DMS53 (cell line): Measurements from ENCODE around the gene MAPKAP1.

Source experiments
- DNase-seq: peaks from one replicate; lab custom pipeline; 2025; lab: John Stamatoyannopoulos, UW

Gene MAPKAP1

DNA sequence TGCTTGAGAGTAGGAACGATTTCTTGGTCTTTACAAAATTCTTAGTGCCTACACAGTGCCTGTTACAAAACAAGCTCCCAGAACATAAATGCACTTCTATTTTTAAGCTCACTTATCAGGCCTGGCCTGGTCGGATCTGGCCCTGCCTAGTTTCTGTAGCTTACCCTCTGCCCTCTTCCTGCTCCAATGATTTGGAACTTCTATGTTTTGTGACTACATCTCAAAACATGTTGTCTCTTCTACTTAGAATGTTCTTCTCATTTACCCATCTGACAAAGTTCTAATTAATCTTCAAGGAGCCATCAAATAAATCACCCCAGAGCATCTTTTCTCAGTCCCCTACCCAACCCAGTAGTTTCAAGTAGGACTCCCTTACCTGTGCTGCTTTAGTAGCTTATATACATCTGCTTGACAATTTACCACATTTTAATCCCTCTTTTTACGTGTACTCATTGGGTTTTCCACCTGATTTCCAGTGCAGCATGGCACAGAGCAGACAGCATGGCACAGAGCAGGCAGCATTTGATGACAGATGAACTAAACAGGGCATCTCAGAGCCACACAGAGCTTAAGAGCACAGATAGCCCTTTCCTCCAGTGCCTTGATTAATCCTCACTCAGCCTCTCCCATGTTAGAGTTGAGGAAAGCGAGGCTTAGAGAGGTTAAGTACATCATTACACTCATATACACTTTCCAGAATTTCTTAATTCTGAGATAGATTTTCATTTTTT is 171.9 kb downstream of the MAPKAP1 start:
- DNase-seq: no peak

GRCh38 chr9:125532812-125533594 is 174.0 kb downstream of the MAPKAP1 start:
- peak; percentile 80 for DNase-seq

GRCh38 chr9:125532412-125532811 is 174.6 kb downstream of the MAPKAP1 start:
- DNase-seq: peak; percentile 32

- no peak for DNase-seq
Observed at GRCh38 chr9:125529589-125530515, 177.2 kb downstream of the MAPKAP1 start.

- no peak for DNase-seq
Observed at GRCh38 chr9:125529107-125529506, 177.9 kb downstream of the MAPKAP1 start.

GRCh38 chr9:125527471-125528002 is 179.5 kb downstream of the MAPKAP1 start:
- no peak for DNase-seq

DNA sequence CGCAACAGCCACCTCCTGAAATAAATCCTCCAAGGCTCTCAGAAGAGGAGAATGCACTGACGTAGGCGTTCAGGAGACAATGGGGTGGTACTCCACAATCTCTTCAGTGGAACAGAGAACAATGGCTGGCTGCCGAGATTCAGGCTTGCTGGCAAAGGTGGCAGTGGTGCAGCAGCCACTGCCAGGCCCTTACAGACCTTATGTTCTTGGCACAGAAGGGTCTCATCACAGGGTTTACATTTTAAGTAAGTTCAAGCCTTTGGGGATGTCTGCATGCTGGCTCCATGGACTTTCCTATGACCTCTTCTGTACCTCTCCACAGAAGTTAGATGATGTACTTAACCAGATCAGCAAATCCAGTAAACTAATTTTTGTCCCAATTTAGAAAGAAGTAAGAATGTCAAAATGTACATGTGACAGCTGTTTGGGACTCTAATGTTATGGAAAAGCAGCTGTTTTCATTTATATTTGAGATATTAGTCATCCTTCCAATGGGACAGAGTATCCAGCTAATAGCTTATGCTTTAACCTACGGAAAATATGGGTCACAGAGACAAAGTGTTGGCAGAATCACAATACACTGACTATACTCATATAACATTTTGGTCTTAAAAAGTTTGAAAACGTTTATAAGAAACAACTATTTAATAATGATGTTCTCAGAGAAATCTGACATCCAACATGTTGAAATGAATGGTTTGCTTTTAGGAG is 180.9 kb downstream of the MAPKAP1 start:
- DNase-seq: no peak

DNA sequence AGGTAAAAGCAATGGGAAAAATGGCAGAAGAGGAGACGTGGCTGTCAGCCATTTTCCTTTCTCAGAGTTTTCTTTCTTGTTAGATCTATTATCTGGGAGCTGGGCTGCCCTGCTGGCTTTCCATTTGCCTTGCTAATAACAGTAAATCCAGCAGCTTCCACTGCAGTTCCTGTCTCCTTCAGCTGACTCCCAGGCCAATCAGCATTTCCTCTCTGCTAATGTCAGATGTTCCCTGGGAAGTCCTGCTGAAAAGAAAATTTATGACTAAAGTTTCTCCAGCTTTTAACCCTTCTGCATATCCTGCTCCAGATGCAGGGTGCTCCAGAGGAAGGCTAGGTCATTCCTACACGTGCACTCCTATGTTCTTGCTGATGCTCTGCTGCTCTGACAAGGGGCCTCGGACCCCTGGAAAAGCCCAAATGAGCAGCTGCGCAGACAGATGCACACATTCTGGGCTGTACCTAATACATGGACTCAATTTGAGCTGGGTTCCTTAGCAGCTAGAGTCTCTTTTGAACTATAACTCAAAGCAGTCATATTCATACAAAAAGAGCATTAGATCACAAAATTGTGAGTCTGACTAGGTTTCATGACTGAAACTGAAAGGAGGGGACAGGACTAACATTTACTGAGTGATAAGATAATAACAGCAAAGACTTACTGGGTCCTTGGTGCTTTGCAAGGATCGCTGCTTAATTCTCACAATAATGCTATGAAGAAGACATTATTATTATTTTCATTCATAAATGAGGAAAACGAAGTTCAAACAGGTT is 182.2 kb downstream of the MAPKAP1 start:
- DNase-seq: no peak

DNA sequence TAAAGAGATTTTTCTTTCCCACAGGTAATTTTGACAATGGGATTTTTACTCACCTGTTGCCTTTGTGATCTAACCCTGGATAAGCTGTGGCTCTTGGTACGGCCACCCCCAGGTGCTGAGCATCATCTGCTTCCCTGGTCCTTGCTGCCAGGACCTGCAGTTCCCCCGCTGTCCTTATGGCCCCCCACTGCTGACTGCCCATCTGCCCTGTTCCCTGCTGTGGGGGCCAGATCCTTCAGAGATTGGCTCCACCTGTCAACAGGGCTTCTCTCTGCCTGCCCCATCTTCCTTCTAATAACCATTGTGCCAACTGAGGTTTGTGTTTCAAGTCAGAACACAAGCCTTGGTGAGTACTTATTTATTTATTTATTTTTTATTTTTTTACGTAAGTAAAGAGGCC is 183.3 kb downstream of the MAPKAP1 start:
- no peak for DNase-seq

DNA sequence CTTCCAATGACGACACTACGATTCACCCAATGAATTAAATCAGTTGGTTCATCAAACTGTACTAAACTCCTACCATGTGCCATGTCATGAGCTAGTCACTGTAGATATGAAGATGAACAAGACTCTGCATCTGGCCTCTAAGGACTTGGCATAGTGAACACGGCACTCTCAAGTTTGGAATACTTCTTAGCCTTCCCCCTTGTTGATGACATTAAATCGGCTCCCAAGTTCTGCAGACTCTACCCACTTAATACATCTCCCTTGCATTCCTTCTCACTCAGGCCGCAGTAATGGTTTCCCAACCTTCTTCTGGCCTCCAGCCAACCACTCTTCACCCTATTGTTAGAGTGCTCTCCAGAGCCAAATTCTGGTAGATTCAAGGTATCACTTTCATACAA is 184.7 kb downstream of the MAPKAP1 start:
- DNase-seq: no peak

- no peak for DNase-seq
Observed at GRCh38 chr9:125521462-125522327, 185.3 kb downstream of the MAPKAP1 start.

DNA sequence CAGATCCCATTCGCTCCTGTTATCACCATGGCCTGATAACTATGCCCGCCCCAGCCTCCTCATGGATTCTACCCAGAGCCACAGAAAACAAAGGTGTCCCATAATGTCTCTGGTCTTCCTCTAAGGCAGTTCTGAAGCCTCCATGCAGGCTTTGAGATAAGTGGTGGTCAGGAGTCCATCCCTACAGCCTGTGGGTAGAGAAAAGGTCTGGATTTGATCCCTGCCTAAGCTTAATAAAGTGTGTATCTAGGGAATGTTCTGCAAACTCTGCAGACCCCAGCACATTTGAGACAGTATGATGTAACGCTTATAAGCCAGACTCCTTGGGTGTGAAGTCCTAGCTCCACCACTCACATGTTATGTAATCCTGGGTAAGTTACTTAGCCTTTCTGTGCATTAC is 187.3 kb downstream of the MAPKAP1 start:
- DNase-seq: no peak

GRCh38 chr9:125517577-125517976 is 189.4 kb downstream of the MAPKAP1 start:
- no peak for DNase-seq

DNA sequence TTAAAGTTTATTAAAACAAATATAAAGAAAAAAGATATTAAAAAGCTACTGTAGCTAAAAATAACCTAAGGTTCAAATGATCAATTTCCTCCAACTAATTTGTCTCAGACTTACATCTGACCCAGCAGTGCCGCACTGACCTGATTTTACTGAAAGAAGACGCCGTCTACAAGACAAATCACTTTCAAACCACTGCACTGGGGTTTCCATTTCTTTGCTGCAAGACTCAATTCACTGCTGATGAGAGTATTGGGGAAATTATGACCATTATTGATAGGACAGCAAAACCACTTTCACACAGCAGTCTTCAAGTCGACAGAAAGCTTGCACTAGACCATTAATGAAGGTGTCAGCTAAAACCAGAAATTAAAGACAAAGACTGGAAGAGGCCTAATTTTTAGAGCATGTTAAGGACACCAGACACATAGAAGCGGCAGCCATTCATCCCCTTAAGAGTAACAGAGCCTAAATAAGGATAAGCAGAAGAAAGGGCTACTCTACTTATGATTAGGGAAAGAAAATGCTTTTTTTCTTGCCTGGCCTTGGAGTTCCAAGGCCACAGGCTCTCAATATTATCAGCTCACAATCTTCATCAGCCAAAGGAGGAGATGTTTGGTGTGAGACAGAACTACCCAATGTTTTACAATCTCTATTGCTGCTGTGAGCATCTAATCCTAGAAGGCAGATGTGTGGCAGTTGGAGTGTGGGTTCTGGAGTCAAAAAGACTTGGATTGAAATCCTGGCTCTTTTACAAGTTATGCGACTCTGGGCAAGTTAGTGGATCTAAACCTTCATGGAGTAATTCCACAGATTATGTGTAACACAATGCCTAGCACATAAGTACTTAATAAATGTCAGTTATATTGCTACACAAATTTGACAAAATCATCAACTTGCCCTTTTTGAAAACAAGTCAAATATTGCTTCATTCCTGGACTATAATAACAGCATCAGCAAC is 190.7 kb downstream of the MAPKAP1 start:
- DNase-seq: no peak

DNA sequence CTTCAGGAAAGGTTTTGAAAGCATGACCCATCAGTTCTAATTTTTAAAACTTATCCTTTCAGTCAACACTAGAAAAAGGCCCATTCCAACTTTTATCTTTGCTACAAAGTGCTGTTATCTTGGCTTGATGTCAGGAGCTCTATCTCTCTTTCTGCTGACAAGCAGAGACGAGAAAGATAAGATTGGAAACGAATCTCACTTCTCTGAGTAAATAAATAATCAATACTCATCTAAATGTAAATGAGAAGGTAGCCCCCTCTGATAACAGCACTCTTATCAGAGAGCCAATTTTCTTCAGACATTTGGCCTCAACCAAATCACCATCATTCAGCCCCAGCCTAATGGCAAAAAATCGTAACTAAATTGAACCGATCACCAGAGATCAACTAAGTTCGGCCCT is 191.7 kb downstream of the MAPKAP1 start:
- DNase-seq: no peak

GRCh38 chr9:125514468-125514867 is 192.5 kb downstream of the MAPKAP1 start:
- DNase-seq: no peak

DNA sequence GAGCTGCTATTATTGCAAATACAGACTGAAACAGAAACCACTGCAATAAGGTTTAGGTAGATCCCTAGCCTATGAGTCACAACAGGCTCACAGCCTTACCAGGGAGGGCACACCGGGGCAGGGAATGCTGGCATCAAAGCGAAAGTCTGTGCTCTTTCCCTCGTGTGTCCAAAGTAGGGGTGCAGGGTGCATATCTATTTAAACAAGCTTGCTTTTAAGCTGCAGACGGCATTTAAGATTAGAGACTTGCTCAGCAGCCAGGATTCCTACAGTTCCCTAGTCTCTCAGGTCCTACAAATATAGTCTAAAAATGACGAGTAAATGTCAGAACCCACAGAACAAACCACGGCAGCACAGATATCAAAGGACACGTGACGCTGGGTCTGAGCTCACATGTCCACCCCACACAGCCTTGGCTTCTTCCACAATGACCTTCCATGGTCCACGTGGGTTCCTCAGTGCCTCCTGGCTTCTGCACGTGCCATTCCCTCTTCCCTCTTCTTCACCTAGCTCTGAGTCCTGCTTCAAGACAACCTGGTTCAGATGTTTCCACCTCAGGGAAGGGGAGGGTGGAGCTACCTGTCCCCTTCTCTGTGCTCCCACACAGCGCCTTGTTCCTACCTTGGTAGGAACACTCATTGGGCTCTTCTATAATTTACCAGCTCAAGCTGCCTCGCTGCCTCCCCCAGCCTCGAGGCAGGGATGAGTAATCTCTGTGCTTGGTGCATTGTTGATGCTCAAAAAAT is 193.2 kb downstream of the MAPKAP1 start:
- DNase-seq: no peak

DNA sequence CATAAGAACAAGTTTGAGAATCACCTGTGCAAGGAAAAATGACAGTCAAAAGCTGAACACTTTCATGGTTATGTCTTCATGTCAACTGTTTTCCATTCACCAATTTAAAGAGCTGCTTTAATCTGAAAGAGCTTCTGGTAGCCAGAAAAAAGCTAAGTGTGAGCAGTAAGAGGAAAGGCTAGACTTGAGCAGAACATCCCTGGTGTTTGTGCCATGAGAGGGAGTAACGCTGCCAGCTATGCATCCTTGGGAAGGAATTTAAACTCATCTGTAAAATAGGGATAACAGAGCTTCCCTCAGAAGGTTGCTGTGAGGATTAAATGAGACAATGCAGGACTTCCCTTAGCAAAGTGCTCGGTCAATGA is 193.7 kb downstream of the MAPKAP1 start:
- no peak for DNase-seq
